GM19397 (cell line): ENCODE measurements around the gene THRB.

ENCODE experiments used
- ATAC-seq: cut with Tn5 transposase; IDR thresholded peaks from one replicate; pipeline ENCODE4 v1.9.1; 2021; ENCODE audit warnings: mild to moderate bottlenecking, moderate library complexity; ENCODE audit not compliant: unreplicated experiment

Gene THRB

GRCh38 chr3:24494618-24495325 is at the start of gene THRB:
THRB (minus strand) TSS chr3:24494850.
- ATAC-seq, result peak; percentile 61

- ATAC-seq, result no peak
Measured at GRCh38 chr3:24541935-24542334, 47.3 kb upstream of the THRB start.

GRCh38 chr3:24540821-24541220 is 46.2 kb upstream of the THRB start:
- ATAC-seq, result no peak

GRCh38 chr3:24539699-24540098 is 45.0 kb upstream of the THRB start:
- no peak for ATAC-seq

GRCh38 chr3:24538891-24539290 is 44.2 kb upstream of the THRB start:
- no peak for ATAC-seq

- ATAC-seq, result no peak
Measured at GRCh38 chr3:24533561-24534193, 39.0 kb upstream of the THRB start.

GRCh38 chr3:24530471-24530870 is 35.8 kb upstream of the THRB start:
- ATAC-seq, result no peak

GRCh38 chr3:24529210-24529609 is 34.6 kb upstream of the THRB start:
- no peak for ATAC-seq

GRCh38 chr3:24526640-24527212 is 32.1 kb upstream of the THRB start:
- ATAC-seq, result no peak

- ATAC-seq, result no peak
Measured at GRCh38 chr3:24525557-24525956, 30.9 kb upstream of the THRB start.

- ATAC-seq, result no peak
Measured at GRCh38 chr3:24525022-24525421, 30.4 kb upstream of the THRB start.

- no peak for ATAC-seq
Measured at GRCh38 chr3:24523988-24524727, 29.5 kb upstream of the THRB start.

GRCh38 chr3:24523215-24523614 is 28.6 kb upstream of the THRB start:
- ATAC-seq, result no peak

GRCh38 chr3:24522146-24522579 is 27.5 kb upstream of the THRB start:
- no peak for ATAC-seq

- no peak for ATAC-seq
Measured at GRCh38 chr3:24521420-24522145, 26.9 kb upstream of the THRB start.

GRCh38 chr3:24520976-24521419 is 26.3 kb upstream of the THRB start:
- ATAC-seq, result no peak

GRCh38 chr3:24520101-24520495 is 25.4 kb upstream of the THRB start:
- no peak for ATAC-seq

- peak; percentile 48 for ATAC-seq
Measured at GRCh38 chr3:24519368-24520100, 24.9 kb upstream of the THRB start.

- no peak for ATAC-seq
Measured at GRCh38 chr3:24518990-24519367, 24.3 kb upstream of the THRB start.

- ATAC-seq, result no peak
Measured at GRCh38 chr3:24514119-24514518, 19.5 kb upstream of the THRB start.
